Measurements from ENCODE around the gene SRGAP2B. TPM values are rescaled to one million over a fixed set of nuclear protein-coding genes. Genes with fewer than 3 reads are reported as not detected.
"Not testable (repeated sequence)": the region's sequence is repeated elsewhere in the genome, so short reads cannot be mapped to it uniquely, and the experiment has no call there.

SRGAP2B gene
- total RNA-seq, 2 experiments from 2014 or later, result 17.4 to 19.8 TPM

GRCh38 chr1:144889450-144890115 lies 205.5 kb downstream of the SRGAP2B start:
- H3K27me3 Mint-ChIP-seq; H3K9me3 Mint-ChIP-seq (ENCODE audit: low read depth); CTCF ChIA-PET; H3K4me1 Mint-ChIP-seq; H3K4me3 Mint-ChIP-seq; POLR2A ChIA-PET; H3K36me3 Mint-ChIP-seq (ENCODE audit: low read depth); DNase-seq; intact Hi-C loops (cut with DNase I, micrococcal nuclease); H3K27ac Mint-ChIP-seq: not testable (repeated sequence)
- peak; percentile 36 for ATAC-seq

GRCh38 chr1:144883022-144883421 lies 212.1 kb downstream of the SRGAP2B start:
- H3K27me3 Mint-ChIP-seq; intact Hi-C loops (cut with DNase I, micrococcal nuclease); CTCF ChIA-PET; H3K4me3 Mint-ChIP-seq; H3K36me3 Mint-ChIP-seq (ENCODE audit: low read depth); POLR2A ChIA-PET; H3K4me1 Mint-ChIP-seq; H3K9me3 Mint-ChIP-seq (ENCODE audit: low read depth); H3K27ac Mint-ChIP-seq; ATAC-seq: not testable (repeated sequence)
- peak; percentile 47 for DNase-seq

GRCh38 chr1:144882343-144882742 lies 212.8 kb downstream of the SRGAP2B start:
- H3K4me3 Mint-ChIP-seq; DNase-seq; CTCF ChIA-PET; H3K9me3 Mint-ChIP-seq (ENCODE audit: low read depth); H3K27ac Mint-ChIP-seq; H3K27me3 Mint-ChIP-seq; H3K4me1 Mint-ChIP-seq; POLR2A ChIA-PET; intact Hi-C loops (cut with DNase I, micrococcal nuclease); ATAC-seq; H3K36me3 Mint-ChIP-seq (ENCODE audit: low read depth): not testable (repeated sequence)

GRCh38 chr1:144858607-144859006 lies 236.5 kb downstream of the SRGAP2B start:
- H3K4me1 Mint-ChIP-seq; intact Hi-C loops (cut with DNase I, micrococcal nuclease); H3K36me3 Mint-ChIP-seq (ENCODE audit: low read depth); H3K27me3 Mint-ChIP-seq; H3K27ac Mint-ChIP-seq; DNase-seq; H3K4me3 Mint-ChIP-seq; CTCF ChIA-PET; ATAC-seq; H3K9me3 Mint-ChIP-seq (ENCODE audit: low read depth); POLR2A ChIA-PET: not testable (repeated sequence)

Other genes with a start within 250 kb of the SRGAP2B start
- gene FAM72D, start 646 bp upstream of the SRGAP2B start, total RNA-seq, result 10 to 100 TPM; 25.9 to 33.0 TPM
- gene PPIAL4D, start 146.8 kb upstream of the SRGAP2B start, total RNA-seq, result not detected

Data from activated CD4-positive, alpha-beta T cell treated with anti-CD3 and anti-CD28 coated beads for 36 hours (primary cell).